BJ (cell line): Measurements from ENCODE around the gene LRCOL1. TPM values are rescaled to one million over a fixed set of nuclear protein-coding genes. Genes with fewer than 3 reads are reported as not detected.

ENCODE experiments used
- CTCF ChIA-PET: fragments of 350-600 bp; formaldehyde crosslinking; extraction: SDS; loops from one replicate; lab custom pipeline; 2021; ENCODE audit warnings: antibody characterized with exemption, inconsistent platforms; lab: Yijun Ruan, JAX
- POLR2A ChIA-PET: fragments of 300-600 bp; sonication (Branson Sonifier 250); formaldehyde crosslinking; extraction: SDS; loops from one replicate; lab custom pipeline; 2021; ENCODE audit warnings: antibody characterized with exemption; lab: Charles Lee
- DNase-seq: peaks from one replicate; pipeline ENCODE4 v3.0.0-alpha.2; 2011; ENCODE audit warnings: low read depth
- H3K27me3 ChIP-seq: 2 replicates; pipeline ENCODE4 v1.6.0; 2011; ENCODE audit warnings: low read length; ENCODE audit not compliant: control insufficient read depth, insufficient read depth
- H3K36me3 ChIP-seq: 2 replicates; pipeline ENCODE4 v1.5.1; 2011; ENCODE audit warnings: low read length; ENCODE audit not compliant: control insufficient read depth, insufficient read depth
- H3K4me3 ChIP-seq: 2 replicates; pipeline ENCODE4 v1.5.1; 2011; ENCODE audit warnings: low read depth, mild to moderate bottlenecking, control low read depth, low read length
- CTCF ChIP-seq: IDR thresholded peaks from 2 replicates; pipeline ENCODE4 v1.5.1; 2011; ENCODE audit warnings: low read depth, mild to moderate bottlenecking, control low read depth, inconsistent platforms, low read length, moderate library complexity; ENCODE audit not compliant: insufficient read depth
- polyA plus RNA-seq: library from polyadenylated mRNA; depleted of rRNA; stranded (reverse); fragments of >200 nt; gene quantifications from 2 replicates; pipeline ENCODE4 v1.2.3, GENCODE V29; 2011

LRCOL1 gene
- polyA plus RNA-seq, 1 experiment = 0.15 TPM

- no peak for TF ChIP-seq CTCF
- CTCF ChIA-PET = interaction anchor here (1.0 to 1.4 kb wide), 4 partner anchors 9 to 155 kb away, joined by 3 to 6 read pairs (median 5); no protein-coding TSS in a partner anchor
- POLR2A ChIA-PET = no interaction called here
- Histone ChIP-seq H3K4me3 (no peak overlapping the region), H3K27me3 (no peaks in the 10 kb centered on the region), H3K36me3 (peaks cover 8% of the 10 kb centered on the region)
- DNase-seq = no peak
Measured at GRCh38 chr12:132569856-132570480, 40.4 kb downstream of the LRCOL1 start.

GRCh38 chr12:132568826-132569480 lies 41.4 kb downstream of the LRCOL1 start:
- CTCF ChIA-PET = interaction anchor here (0.5 to 1.4 kb wide), 5 partner anchors 8 to 154 kb away, joined by 3 to 6 read pairs (median 5); no protein-coding TSS in a partner anchor
- no peak for TF ChIP-seq CTCF
- no peak for DNase-seq
- peaks cover 1% of the 10 kb centered on the region; the same call in 1 of the 2 replicates for H3K36me3 ChIP-seq
- POLR2A ChIA-PET = no interaction called here
- no peak overlapping the region for H3K4me3 ChIP-seq
- H3K27me3 ChIP-seq = no peaks in the 10 kb centered on the region

- Histone ChIP-seq H3K27me3 (no peaks in the 10 kb centered on the region), H3K4me3 (no peak overlapping the region), H3K36me3 (no peaks in the 10 kb centered on the region)
- no peak for DNase-seq
- ChIA-PET POLR2A (no interaction called here), CTCF (interaction anchor here (0.6 to 1.4 kb wide), 2 partner anchors 21 to 153 kb away, joined by 3 to 5 read pairs; no protein-coding TSS in a partner anchor)
- no peak for TF ChIP-seq CTCF
Measured at GRCh38 chr12:132568301-132568700, 42.1 kb downstream of the LRCOL1 start.

GRCh38 chr12:132566516-132567131 lies 43.8 kb downstream of the LRCOL1 start:
- ChIA-PET POLR2A (no interaction called here), CTCF (interaction anchor here (1.0 kb wide), 1 partner anchor 153 kb away, joined by 4 read pairs; no protein-coding TSS in a partner anchor)
- Histone ChIP-seq H3K36me3 (no peaks in the 10 kb centered on the region), H3K27me3 (no peaks in the 10 kb centered on the region), H3K4me3 (no peak overlapping the region)
- no peak for DNase-seq
- TF ChIP-seq CTCF = no peak

- Histone ChIP-seq H3K36me3 (no peaks in the 10 kb centered on the region), H3K4me3 (no peak overlapping the region), H3K27me3 (no peaks in the 10 kb centered on the region)
- ChIA-PET CTCF (interaction anchor here (0.8 kb wide), 1 partner anchor 150 kb away, joined by 3 read pairs; no protein-coding TSS in a partner anchor), POLR2A (no interaction called here)
- no peak for DNase-seq
- no peak for TF ChIP-seq CTCF
Measured at GRCh38 chr12:132565365-132565764, 45.0 kb downstream of the LRCOL1 start.
